Panc1 (cell line): Measurements from ENCODE around the gene AGGF1. TPM values are rescaled to one million over a fixed set of nuclear protein-coding genes. Genes with fewer than 3 reads are reported as not detected.

Experiments
- ATAC-seq: fragments of 200-7000 bp; cut with Tn5 transposase; 2 replicates; pipeline ENCODE4 v1.9.1; 2020; ENCODE audit warnings: mild to moderate bottlenecking, moderate library complexity
- BruUV-seq: library from RNA; stranded (reverse); fragments of 400-500 nt; replicated peaks from 2 replicates; lab custom pipeline; 2021; lab: Mats Ljungman, UMichigan
- CTCF ChIA-PET: fragments of 300-600 bp; sonication (Branson Sonifier 250); formaldehyde crosslinking; loops from one replicate; lab custom pipeline; 2022; ENCODE audit warnings: antibody characterized with exemption; lab: Charles Lee
- POLR2A ChIA-PET: fragments of 300-600 bp; sonication (Branson Sonifier 250); formaldehyde crosslinking; loops from one replicate; lab custom pipeline; 2022; ENCODE audit warnings: antibody characterized with exemption; lab: Charles Lee
- DNase-seq: peaks from one replicate; pipeline ENCODE4 v3.0.0-alpha.2; 2010; ENCODE audit warnings: low read depth, low spot score
- H3K27ac ChIP-seq: 2 replicates; pipeline ENCODE4 v1.5.1; 2011; ENCODE audit warnings: mild to moderate bottlenecking, low read length, inconsistent platforms
- H3K27me3 ChIP-seq: fragments of 200-500 bp; sonication (Bioruptor generic); 2 replicates; pipeline ENCODE4 v1.6.0; 2014; ENCODE audit warnings: low read length, inconsistent platforms; ENCODE audit not compliant: control insufficient read depth, insufficient read depth
- H3K36me3 ChIP-seq: fragments of 200-500 bp; sonication (Bioruptor generic); 2 replicates; pipeline ENCODE4 v1.5.1; 2014; ENCODE audit warnings: inconsistent platforms, mild to moderate bottlenecking, low read length, moderate library complexity; ENCODE audit not compliant: control insufficient read depth, insufficient read depth
- H3K4me1 ChIP-seq: 2 replicates; pipeline ENCODE4 v1.5.1; 2011; ENCODE audit warnings: inconsistent platforms, mild to moderate bottlenecking, low read length, moderate library complexity; ENCODE audit not compliant: control insufficient read depth, insufficient read depth
- H3K4me3 ChIP-seq, 2 experiments: 2 replicates each; pipeline ENCODE4 v1.5.1; 2011 to 2012; ENCODE audit warnings: low read depth in 2 of 2, low read length in 2 of 2, mild to moderate bottlenecking in 2 of 2, inconsistent platforms in 1 of 2, moderate library complexity in 1 of 2
- H3K9me3 ChIP-seq: fragments of 200-500 bp; sonication (Bioruptor generic); 2 replicates; pipeline ENCODE4 v1.5.1; 2014; ENCODE audit warnings: low read depth, mild to moderate bottlenecking, inconsistent platforms, low read length, moderate library complexity; ENCODE audit not compliant: control insufficient read depth, insufficient read depth
- POLR2AphosphoS5 ChIP-seq: IDR thresholded peaks from 2 replicates; pipeline ENCODE4 v1.6.1; 2012; ENCODE audit warnings: mild to moderate bottlenecking, low read depth, low read length, moderate library complexity
- SIN3A ChIP-seq: IDR thresholded peaks from 2 replicates; pipeline ENCODE4 v1.6.1; 2012; ENCODE audit warnings: low read depth, mild to moderate bottlenecking, low read length, moderate library complexity, borderline replicate concordance; ENCODE audit not compliant: insufficient read depth
- TCF7L2 ChIP-seq: IDR thresholded peaks from 2 replicates; pipeline ENCODE4 v1.6.1; 2011; ENCODE audit warnings: mild to moderate bottlenecking, low read depth, low read length, inconsistent platforms
- in situ Hi-C: cut with HindIII; loops from 2 replicates; pipeline ENCODE4 v1.10.0; 2016; ENCODE audit warnings: low sequenced_read_pairs, low pct_unique_long_range_greater_than_20kb
- intact Hi-C: fragments of 100-400 bp; cut with micrococcal nuclease; formaldehyde crosslinking; loops from one replicate; pipeline ENCODE4 v1.10.0; 2022; ENCODE audit not compliant: unreplicated experiment
- total RNA-seq: library from RNA; stranded (reverse); gene quantifications from one replicate; pipeline ENCODE4 v1.2.1, GENCODE V29; 2021; ENCODE audit not compliant: unreplicated experiment
- TF ChIP-seq, protein P1 (sequence below), 2 experiments: IDR thresholded peaks; 2 replicates each; pipeline ENCODE4 v1.6.1; 2011 to 2012; ENCODE audit warnings: low read depth in 2 of 2, control low read depth in 1 of 2, low read length in 1 of 2, mild to moderate bottlenecking in 1 of 2, moderate library complexity in 1 of 2; ENCODE audit not compliant: insufficient read depth in 1 of 2
- TF ChIP-seq, protein P2 (sequence below): fragments of 450-650 bp; IDR thresholded peaks from 2 replicates; pipeline ENCODE4 v1.5.1; 2017; ENCODE audit warnings: mild to moderate bottlenecking

The AGGF1 gene
- total RNA-seq, 1 experiment from 2014 or later = 23.1 TPM

DNA sequence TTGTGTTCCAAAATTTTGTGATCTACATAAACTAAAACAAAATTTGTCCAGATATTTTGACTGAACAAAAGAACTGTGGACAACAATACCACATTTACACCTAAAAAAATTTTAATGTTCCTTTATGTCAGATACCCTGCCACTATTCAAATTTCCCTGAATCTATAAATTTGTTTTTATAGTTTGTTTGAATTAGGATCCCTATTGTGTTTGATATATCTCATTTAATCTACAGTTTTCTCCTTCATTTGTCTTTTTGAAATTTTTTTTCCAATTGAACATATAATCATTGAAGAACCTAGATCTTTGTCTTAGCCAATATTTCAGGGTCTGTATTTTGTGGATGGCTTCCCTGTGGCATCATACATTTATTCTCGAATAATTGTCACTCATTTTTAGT is 5.7 kb downstream of the AGGF1 start:
- intact Hi-C loops (no loop called here), in situ Hi-C loops (no loop called here)
- TF ChIP-seq SIN3A = no peak
- TF ChIP-seq, protein P1, sequence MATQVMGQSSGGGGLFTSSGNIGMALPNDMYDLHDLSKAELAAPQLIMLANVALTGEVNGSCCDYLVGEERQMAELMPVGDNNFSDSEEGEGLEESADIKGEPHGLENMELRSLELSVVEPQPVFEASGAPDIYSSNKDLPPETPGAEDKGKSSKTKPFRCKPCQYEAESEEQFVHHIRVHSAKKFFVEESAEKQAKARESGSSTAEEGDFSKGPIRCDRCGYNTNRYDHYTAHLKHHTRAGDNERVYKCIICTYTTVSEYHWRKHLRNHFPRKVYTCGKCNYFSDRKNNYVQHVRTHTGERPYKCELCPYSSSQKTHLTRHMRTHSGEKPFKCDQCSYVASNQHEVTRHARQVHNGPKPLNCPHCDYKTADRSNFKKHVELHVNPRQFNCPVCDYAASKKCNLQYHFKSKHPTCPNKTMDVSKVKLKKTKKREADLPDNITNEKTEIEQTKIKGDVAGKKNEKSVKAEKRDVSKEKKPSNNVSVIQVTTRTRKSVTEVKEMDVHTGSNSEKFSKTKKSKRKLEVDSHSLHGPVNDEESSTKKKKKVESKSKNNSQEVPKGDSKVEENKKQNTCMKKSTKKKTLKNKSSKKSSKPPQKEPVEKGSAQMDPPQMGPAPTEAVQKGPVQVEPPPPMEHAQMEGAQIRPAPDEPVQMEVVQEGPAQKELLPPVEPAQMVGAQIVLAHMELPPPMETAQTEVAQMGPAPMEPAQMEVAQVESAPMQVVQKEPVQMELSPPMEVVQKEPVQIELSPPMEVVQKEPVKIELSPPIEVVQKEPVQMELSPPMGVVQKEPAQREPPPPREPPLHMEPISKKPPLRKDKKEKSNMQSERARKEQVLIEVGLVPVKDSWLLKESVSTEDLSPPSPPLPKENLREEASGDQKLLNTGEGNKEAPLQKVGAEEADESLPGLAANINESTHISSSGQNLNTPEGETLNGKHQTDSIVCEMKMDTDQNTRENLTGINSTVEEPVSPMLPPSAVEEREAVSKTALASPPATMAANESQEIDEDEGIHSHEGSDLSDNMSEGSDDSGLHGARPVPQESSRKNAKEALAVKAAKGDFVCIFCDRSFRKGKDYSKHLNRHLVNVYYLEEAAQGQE (IDR thresholded peaks at IDR 0.05; ENCODE audit: insufficient read depth in 1 of 2, low read depth in 2 of 2, low read length in 1 of 2) = no peak
- no peak for TF ChIP-seq TCF7L2
- TF ChIP-seq POLR2AphosphoS5 = no peak
- TF ChIP-seq, protein P2, sequence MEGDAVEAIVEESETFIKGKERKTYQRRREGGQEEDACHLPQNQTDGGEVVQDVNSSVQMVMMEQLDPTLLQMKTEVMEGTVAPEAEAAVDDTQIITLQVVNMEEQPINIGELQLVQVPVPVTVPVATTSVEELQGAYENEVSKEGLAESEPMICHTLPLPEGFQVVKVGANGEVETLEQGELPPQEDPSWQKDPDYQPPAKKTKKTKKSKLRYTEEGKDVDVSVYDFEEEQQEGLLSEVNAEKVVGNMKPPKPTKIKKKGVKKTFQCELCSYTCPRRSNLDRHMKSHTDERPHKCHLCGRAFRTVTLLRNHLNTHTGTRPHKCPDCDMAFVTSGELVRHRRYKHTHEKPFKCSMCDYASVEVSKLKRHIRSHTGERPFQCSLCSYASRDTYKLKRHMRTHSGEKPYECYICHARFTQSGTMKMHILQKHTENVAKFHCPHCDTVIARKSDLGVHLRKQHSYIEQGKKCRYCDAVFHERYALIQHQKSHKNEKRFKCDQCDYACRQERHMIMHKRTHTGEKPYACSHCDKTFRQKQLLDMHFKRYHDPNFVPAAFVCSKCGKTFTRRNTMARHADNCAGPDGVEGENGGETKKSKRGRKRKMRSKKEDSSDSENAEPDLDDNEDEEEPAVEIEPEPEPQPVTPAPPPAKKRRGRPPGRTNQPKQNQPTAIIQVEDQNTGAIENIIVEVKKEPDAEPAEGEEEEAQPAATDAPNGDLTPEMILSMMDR = no peak
- BruUV-seq = no TSS peak
- ChIA-PET POLR2A (no interaction called here), CTCF (no interaction called here)
- Histone ChIP-seq H3K4me3 (no peak overlapping the region), H3K27ac (no peak overlapping the region), H3K4me1 (peaks cover 8% of the 10 kb centered on the region), H3K9me3 (no peaks in the 10 kb centered on the region), H3K36me3 (peaks cover 28% of the 10 kb centered on the region), H3K27me3 (no peaks in the 10 kb centered on the region)
- DNase-seq (no peak), ATAC-seq (no peak)

DNA sequence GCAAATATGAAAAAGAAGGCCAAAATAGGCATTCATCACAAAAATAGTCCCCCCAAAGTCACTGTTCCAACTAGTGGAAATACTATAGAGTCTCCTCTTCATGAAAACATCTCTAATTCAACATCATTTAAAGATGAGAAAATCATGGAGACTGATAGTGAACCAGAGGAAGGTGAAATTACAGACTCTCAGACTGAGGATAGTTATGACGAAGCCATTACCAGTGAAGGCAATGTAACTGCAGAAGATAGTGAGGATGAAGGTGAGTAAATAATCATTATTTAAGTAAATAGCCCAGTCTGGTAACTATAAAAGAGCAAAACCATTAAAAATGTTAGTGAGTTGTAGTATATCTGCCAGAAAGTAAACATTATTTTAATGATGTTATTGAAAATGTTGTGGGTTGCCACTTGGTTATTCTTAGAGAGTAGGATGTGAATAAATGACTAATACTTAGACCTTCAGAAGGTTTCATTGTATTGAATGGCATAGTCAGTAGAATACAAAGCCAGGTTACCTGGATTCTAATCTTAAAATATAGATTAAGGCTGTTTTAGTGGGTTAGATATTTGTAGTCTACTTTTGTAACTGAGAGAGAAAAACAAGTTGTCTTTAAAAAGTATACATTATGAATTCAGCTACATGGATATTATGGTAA is 16.3 kb downstream of the AGGF1 start:
- ATAC-seq = no peak
- CTCF ChIA-PET = no interaction called here
- POLR2A ChIA-PET = no interaction called here
- no peak for DNase-seq
- Histone ChIP-seq H3K27me3 (no peaks in the 10 kb centered on the region), H3K27ac (no peak overlapping the region), H3K9me3 (no peaks in the 10 kb centered on the region), H3K4me3 (no peak overlapping the region), H3K4me1 (no peaks in the 10 kb centered on the region), H3K36me3 (peaks cover 19% of the 10 kb centered on the region; the same call in 1 of the 2 replicates)
- no TSS peak for BruUV-seq
- intact Hi-C loops (no loop called here), in situ Hi-C loops (no loop called here)
- TF ChIP-seq TCF7L2 = no peak
- no peak for TF ChIP-seq SIN3A
- no peak for TF ChIP-seq POLR2AphosphoS5
- TF ChIP-seq, protein P1 (IDR thresholded peaks at IDR 0.05; ENCODE audit: insufficient read depth in 1 of 2, low read depth in 2 of 2, low read length in 1 of 2) = no peak
- TF ChIP-seq, protein P2 = no peak
